GM19023 (cell line): ENCODE measurements around the gene GRM4.

Source experiments
- ATAC-seq: cut with Tn5 transposase; IDR thresholded peaks from one replicate; pipeline ENCODE4 v1.9.1; 2021; ENCODE audit warnings: mild to moderate bottlenecking, moderate library complexity; ENCODE audit not compliant: unreplicated experiment

The GRM4 gene

GRCh38 chr6:33983721-33984465, 162.0 kb downstream of the GRM4 start:
- ATAC-seq = no peak

GRCh38 chr6:33983109-33983716, 162.7 kb downstream of the GRM4 start:
- ATAC-seq = no peak

- no peak for ATAC-seq
Observed at GRCh38 chr6:33981861-33982260, 164.0 kb downstream of the GRM4 start.

DNA sequence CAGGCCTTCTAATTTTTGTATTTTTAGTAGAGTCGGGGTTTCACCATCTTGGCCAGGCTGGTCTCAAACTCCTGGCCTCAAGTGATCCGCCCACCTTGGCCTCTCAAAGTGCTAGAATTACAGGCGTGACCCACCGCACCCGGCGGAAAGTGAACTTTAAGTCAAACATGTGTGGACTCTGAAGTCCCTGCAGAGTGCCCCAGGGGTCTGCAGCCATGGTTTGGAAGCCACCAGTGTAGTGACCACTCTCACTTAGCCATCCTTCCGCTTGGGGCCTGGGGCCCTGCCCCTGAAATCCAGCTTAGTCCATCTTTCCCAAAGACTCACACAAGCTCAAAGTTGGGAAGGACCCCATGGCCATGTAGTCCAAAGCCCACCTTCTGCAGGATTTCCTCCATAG, 164.5 kb downstream of the GRM4 start:
- ATAC-seq = no peak

DNA sequence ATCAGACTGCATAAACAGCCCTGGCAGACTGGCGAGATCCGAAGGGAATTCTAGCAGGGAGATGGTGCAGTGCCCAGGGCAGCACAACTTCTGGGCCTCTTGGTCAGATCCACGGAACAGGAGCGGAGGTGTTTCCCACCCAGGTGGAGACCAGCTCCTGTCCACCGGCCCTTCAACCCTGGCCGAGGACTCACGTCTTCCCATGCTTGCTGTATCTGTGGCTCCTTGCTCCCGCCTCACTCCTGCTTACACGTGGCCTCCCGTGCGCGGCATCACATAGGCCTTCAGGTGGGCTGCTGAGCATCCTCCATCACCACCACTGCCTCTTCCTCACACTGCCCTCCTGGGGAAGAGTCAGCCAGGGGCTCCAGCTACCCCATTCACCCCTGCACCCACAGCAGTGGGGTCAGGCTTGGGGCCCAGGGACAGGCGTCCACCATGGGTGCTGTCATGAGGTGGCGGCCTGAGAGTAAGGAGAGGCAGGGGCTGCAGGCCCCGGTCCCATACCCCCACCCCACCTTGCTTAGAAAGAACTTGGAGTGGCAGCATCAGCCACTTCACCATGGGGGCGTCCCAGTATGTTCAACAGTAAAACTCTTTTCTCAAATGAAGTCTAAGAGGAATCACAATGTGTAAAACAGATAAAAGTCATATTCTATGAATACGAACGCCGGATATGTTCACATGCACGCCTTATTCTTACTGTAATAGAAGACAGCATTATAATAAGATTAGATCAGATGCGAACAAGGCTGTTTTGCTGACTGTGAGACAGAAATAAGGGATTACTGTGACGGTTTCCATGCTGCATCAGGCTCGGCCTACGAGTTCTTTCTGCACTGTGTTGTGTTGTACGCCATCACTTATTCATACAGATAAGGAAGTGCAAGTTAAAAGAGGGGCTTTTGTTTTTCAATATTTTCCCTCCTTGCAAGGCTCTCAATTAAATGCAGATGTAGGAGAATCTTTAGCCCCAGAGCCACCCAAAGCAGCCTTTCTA, 165.4 kb downstream of the GRM4 start:
- no peak for ATAC-seq

GRCh38 chr6:33979750-33980149, 166.1 kb downstream of the GRM4 start:
- ATAC-seq = no peak

GRCh38 chr6:33978412-33979150, 167.3 kb downstream of the GRM4 start:
- ATAC-seq = no peak

GRCh38 chr6:33977606-33978411, 168.1 kb downstream of the GRM4 start:
- ATAC-seq = no peak

- ATAC-seq = no peak
Observed at GRCh38 chr6:33976437-33977360, 169.2 kb downstream of the GRM4 start.

GRCh38 chr6:33975661-33976436, 170.0 kb downstream of the GRM4 start:
- ATAC-seq = no peak

DNA sequence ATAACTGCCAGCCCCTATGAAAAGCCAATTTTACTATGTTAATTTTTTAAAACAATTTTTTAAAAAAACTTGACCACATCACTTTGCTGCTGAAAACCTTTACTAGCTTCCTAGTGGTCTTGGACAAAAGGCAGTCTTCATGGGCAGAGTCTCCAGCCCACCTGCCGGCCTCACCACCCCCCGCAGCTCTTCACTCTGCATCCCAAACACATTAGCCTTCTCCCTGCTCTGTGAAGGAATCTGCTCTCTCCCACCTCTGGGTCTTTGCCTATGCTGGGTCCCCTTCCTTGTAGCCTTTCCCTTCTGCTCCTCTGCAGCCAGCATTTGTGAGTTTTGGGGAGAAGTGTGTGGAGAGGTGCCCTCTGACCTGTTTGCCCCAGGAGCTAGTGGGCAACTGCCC, 171.4 kb downstream of the GRM4 start:
- no peak for ATAC-seq

- ATAC-seq = no peak
Observed at GRCh38 chr6:33974030-33974429, 171.9 kb downstream of the GRM4 start.

GRCh38 chr6:33971580-33971979, 174.3 kb downstream of the GRM4 start:
- ATAC-seq = no peak
